NCI-H146 treated with DMSO at 0.1 percent for 48 hours (cell line): Measurements from ENCODE around the gene HS3ST2.
"Not testable (repeated sequence)": the region's sequence is repeated elsewhere in the genome, so short reads cannot be mapped to it uniquely, and the experiment has no call there.

Experiments
- DNase-seq: peaks from one replicate; lab custom pipeline; 2025; ENCODE audit not compliant: unreplicated experiment; lab: John Stamatoyannopoulos, UW

HS3ST2 gene

DNA sequence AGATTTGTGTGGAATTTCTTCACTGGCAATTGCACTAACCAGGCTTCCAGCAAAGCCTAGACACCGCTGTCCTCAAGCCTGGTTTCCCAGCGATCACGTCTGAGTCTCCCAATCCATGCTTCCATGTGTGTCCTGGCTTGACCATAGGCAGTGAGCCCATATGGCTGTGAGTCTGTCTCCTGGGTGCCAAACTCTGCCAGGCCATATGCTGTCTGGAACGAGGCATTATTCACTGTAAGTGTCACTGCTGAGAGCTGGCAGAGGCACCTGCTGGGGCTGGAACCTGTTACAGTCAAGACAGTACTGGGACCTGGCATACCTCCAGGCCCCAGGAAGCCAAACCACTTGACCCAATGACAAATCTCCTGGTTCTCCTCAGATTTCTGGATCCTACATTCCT lies 60.4 kb downstream of the HS3ST2 start:
- DNase-seq: no peak

DNA sequence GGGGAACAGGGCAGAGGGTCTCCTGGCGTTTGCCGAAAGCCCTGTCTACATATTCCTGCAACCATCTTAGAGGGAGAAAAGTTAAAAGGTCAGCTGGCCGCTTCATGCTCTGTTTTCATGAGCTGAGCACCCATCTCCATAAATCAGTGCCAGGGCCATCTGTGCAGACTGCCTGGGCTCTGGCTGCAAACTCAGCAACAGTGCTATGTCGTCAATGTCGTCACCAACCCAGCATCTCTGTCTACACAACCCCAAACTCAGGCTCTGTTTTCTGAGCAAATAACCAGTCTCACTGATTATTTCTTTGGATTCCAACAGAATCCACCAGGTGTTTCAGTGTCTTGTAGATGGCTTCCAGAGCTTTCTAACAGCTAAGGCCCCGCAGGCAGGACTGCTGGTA lies 65.0 kb downstream of the HS3ST2 start:
- DNase-seq: no peak

DNA sequence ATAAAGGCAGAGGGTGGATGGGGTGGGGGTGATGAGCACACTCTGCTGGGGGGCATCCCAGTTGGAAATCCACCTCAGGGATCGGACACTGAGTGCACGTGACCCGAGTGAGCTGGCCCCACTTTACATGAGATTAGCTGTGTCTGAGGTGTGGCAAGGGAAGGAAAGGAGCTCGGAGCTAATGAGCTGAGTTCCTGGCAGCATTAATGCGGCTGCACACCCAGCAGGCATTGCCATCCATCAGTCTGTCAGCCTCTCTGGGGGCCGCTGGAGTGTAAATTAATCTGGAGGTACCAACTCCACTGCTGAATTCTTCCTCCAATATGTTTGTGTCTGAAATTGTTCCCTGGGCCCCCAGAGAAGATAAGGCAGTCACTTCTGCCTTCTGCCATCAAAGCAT lies 65.5 kb downstream of the HS3ST2 start:
- DNase-seq: no peak

DNA sequence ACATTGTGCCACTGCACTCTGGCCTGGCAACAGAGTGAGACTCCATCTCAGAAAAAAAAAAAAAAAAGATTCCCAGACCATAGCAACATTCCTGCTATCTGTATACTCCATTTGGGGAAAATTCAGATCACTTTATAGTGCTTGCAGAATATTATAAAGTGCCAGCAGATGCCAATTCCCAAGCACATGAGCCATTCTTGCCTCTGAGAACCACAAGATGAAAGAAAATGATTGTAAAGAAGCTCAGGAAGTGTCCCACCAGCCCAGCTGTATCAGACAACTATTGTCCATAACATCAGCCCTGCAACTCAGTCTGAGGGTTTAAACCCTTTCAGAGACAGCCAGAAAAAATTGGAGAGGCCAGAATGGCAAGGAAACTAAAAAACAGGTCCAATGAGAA lies 69.0 kb downstream of the HS3ST2 start:
- no peak for DNase-seq

- DNase-seq: no peak
These were observed 72.0 kb downstream of the HS3ST2 start for GRCh38 chr16:22885951-22886350.

DNA sequence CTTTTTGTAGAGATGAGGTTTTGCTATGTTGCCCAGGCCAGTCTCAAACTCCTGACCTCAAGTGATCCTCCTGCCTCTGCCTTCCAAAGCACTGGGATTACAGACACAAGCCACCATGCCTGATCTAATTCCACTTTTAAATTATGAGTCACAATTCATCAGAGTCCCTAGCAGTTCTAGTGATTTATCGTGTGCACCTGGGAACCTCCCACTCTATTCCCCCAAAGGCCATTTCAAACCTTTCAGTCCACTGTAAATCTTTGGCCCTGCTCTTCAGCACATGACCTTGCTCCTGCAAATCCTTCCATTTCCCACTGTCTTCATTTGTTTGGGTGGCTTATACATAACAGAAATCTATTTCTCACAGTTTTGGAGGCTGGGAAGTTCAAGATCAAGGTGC lies 73.0 kb downstream of the HS3ST2 start:
- no peak for DNase-seq

DNA sequence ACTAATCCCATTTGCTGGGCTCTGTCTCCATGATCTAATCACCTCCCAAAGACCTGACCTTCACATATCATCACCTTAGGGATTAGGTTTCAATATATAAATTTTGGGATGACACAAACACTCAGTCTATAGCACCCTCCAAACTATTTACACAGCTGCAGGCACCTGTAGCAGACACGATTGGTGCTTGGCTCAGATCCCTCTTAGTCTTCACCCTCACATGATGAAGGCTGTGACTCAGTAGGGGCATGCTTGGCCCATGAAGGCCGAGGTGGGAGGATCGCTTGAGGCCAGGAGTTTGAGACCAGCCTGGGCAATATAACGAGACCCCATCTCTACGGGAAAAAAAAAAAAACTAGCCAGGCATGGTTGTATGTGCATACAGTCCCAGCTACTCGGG lies 73.5 kb downstream of the HS3ST2 start:
- no peak for DNase-seq

GRCh38 chr16:22888791-22889190 lies 74.8 kb downstream of the HS3ST2 start:
- DNase-seq: no peak

- no peak for DNase-seq
These were observed 77.0 kb downstream of the HS3ST2 start for GRCh38 chr16:22890976-22891375.

DNA sequence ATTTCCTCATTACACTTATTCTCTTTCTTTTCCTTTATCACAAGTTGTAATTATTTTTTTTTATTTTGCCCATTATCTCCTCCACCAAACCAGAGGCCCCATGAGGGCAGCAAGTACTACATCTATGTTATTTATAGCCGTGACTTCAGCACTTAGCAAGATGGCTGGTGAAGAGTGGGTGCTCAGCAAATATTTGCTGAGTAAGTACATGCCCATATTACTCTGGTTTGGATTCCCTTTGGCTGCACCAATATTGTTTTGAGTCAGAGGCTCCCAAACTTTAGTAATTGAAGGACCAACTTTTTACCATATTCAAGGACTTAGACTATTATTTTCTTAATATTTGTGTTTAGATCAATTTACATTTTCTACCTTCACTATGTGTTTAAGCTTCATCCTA lies 83.2 kb downstream of the HS3ST2 start:
- DNase-seq: no peak

DNA sequence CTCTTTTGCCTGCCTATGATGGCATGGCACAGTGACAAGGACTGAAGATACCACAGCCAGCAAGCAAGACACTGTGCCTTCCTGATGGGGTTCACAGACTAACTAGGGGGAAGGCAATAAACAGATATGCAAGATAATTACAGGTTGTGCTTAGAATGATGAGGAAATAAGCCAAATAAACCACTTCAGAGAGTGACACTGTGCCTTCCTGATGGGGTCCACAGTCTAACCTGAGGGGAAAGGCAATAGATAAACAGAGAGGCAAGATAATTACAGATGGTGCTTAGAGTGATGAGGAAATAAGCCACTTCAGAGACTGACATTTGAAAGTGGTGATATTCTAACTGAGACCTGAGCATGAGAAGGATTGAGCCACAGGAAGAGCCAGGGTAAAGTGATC lies 84.2 kb downstream of the HS3ST2 start:
- DNase-seq: no peak

GRCh38 chr16:22898874-22899348 lies 84.9 kb downstream of the HS3ST2 start:
- peak; percentile 21 for DNase-seq

DNA sequence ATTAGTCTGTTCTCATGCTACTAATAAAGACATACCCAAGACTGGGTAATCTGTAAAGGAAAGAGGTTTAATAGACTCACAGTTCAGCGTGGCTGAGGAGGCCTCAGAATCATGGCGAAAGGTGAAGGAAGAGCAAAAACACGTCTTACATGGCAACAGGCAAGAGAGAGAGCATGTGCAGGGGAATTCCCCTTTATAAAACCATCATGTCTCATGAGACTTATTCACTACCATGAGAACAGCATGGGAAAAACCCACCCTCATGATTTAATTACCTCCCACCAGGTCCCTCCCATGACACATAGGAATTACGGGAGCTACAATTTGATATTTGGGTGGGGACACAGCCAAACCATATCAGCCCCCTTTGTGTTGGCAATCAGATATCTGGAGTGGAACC lies 85.6 kb downstream of the HS3ST2 start:
- not testable (repeated sequence) for DNase-seq

GRCh38 chr16:22900863-22901262 lies 86.9 kb downstream of the HS3ST2 start:
- DNase-seq: no peak

DNA sequence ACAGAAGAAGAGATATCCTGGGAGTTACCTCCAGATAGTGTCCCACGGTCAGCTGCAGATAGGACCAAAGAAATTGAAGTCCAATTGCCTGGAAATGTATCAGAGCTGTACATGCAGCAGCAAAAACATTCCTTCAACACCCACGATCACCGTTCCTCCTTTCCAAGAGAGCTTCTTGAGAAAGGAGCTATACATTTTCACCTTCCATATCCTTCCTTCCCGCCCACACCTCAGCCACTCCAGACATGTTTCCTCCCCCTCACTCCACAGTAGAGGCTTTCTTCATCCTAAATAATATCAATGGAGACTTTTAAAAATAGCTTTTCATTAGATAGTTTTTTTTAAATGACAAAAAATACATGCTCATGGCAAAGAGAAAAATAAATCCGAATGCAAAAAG lies 87.6 kb downstream of the HS3ST2 start:
- DNase-seq: no peak

GRCh38 chr16:22903716-22904115 lies 89.8 kb downstream of the HS3ST2 start:
- no peak for DNase-seq

GRCh38 chr16:22912654-22913053 lies 98.7 kb downstream of the HS3ST2 start:
- DNase-seq: no peak

DNA sequence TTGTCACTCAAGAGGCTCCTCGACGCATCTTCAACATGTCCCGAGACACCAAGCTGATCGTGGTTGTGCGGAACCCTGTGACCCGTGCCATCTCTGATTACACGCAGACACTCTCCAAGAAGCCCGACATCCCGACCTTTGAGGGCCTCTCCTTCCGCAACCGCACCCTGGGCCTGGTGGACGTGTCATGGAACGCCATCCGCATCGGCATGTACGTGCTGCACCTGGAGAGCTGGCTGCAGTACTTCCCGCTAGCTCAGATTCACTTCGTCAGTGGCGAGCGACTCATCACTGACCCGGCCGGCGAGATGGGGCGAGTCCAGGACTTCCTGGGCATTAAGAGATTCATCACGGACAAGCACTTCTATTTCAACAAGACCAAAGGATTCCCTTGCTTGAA lies 101.0 kb downstream of the HS3ST2 start:
- no peak for DNase-seq

DNA sequence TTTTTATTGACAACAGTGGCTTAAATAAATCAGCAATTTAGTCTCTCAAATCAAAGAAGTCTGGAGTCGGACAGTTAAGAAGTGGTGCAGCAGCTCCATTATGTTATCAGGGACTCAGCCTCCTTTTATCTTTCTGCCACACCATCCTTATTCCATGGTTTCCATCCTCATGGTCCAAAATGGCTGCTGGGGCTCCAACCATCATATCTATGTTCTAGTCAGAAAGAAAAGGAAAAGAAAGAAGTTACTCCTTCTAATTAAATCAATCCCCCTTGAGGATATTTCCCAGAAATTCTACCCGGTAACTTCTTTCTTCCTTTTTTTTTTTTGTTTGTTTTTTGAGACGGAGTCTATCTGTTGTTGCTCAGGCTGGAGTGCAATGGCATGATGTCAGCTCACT lies 109.5 kb downstream of the HS3ST2 start:
- no peak for DNase-seq

GRCh38 chr16:22924492-22924891 lies 110.5 kb downstream of the HS3ST2 start:
- DNase-seq: no peak

DNA sequence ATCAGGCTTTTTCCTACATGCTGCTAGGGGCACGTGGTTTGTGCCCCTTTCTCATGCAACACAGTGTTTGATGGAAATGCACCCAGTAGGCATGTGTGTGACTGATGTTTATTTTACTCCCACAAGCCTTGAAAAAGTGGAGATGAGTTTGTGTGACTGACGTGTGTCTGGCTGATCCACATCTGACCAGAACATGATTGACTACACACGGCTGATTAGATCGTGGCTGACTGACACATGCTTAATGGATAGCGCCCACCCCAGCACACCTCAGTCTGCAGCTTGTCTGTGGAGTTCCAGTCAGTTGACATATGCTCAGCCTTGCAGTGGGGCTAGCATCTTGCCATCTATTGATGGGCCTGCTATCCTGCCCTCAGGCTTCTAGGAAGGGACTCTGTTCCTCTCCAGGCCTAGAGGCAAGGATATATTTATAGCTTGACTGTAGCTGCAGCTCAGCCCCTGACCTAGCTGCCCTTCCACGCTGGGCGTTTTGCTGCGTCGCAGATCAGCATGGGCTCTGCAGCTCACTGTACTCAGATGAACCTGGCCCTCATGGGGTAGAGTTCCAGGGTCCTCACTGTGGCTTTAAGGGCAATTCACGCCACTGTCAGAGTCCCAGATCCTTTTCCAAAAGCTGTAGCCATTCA lies 112.3 kb downstream of the HS3ST2 start:
- no peak for DNase-seq

GRCh38 chr16:22927306-22927705 lies 113.3 kb downstream of the HS3ST2 start:
- DNase-seq: no peak

GRCh38 chr16:22928882-22929435 lies 115.0 kb downstream of the HS3ST2 start:
- no peak for DNase-seq
